HepG2 (cell line): Measurements from ENCODE around the gene NEDD4L. TPM values are rescaled to one million over a fixed set of nuclear protein-coding genes. Genes with fewer than 3 reads are reported as not detected.
A peak's percentile ranks its signal among the peaks of the same experiment; 100 is the strongest.

Experiments
- DNMT3B ChIP-seq: conservative IDR thresholded peaks from 2 replicates; pipeline ENCODE4 v1.6.1; 2016; ENCODE audit warnings: missing biosample characterization, control low read depth
- FOXJ3 ChIP-seq: sonication (generic); formaldehyde crosslinking; IDR thresholded peaks from 2 replicates; pipeline ENCODE4 v1.4.0; 2020; ENCODE audit warnings: missing genetic modification reagents, mild to moderate bottlenecking, borderline replicate concordance
- FOXO4 ChIP-seq: sonication (generic); formaldehyde crosslinking; conservative IDR thresholded peaks from 2 replicates; pipeline ENCODE4 v1.8.1; 2023; ENCODE audit warnings: missing genetic modification reagents
- HCFC1 ChIP-seq: fragments of 150-350 bp; IDR thresholded peaks from 2 replicates; pipeline ENCODE4 v1.6.1; 2014; ENCODE audit warnings: low read depth, low read length
- HNRNPUL1 ChIP-seq: fragments of 200-400 bp; formaldehyde crosslinking; IDR thresholded peaks from 2 replicates; pipeline ENCODE4 v1.6.1; 2017; ENCODE audit warnings: low read depth, mild to moderate bottlenecking, low read length, moderate library complexity
- MED8 ChIP-seq: sonication (generic); formaldehyde crosslinking; IDR thresholded peaks from 2 replicates; pipeline ENCODE4 v1.8.1; 2023; ENCODE audit warnings: mild to moderate bottlenecking, missing genetic modification reagents; ENCODE audit not compliant: insufficient replicate concordance
- NR2F2 ChIP-seq: IDR thresholded peaks from 2 replicates; pipeline ENCODE4 v1.6.1; 2012; ENCODE audit warnings: low read depth, inconsistent platforms, borderline replicate concordance
- NR3C1 ChIP-seq: sonication (generic); formaldehyde crosslinking; IDR thresholded peaks from 2 replicates; pipeline ENCODE4 v1.4.0; 2020; ENCODE audit warnings: missing genetic modification reagents
- RAD51 ChIP-seq: fragments of 450-650 bp; IDR thresholded peaks from 2 replicates; pipeline ENCODE4 v1.6.1; 2016; ENCODE audit warnings: borderline replicate concordance
- RBM39 ChIP-seq: fragments of 200-400 bp; formaldehyde crosslinking; IDR thresholded peaks from one replicate; pipeline ENCODE4 v1.6.1; 2018; ENCODE audit warnings: antibody characterized with exemption, mild to moderate bottlenecking, low read depth, low read length; ENCODE audit not compliant: poor library complexity, severe bottlenecking
- RFX1 ChIP-seq: fragments of 450-650 bp; IDR thresholded peaks from 2 replicates; pipeline ENCODE4 v1.6.1; 2017
- RFXAP ChIP-seq: sonication (generic); formaldehyde crosslinking; IDR thresholded peaks from 2 replicates; pipeline ENCODE4 v1.4.0; 2020; ENCODE audit warnings: missing genetic modification reagents, borderline replicate concordance
- SNAI1 ChIP-seq: sonication (generic); formaldehyde crosslinking; IDR thresholded peaks from 2 replicates; pipeline ENCODE4 v1.5.0; 2020; ENCODE audit warnings: mild to moderate bottlenecking, missing genetic modification reagents, borderline replicate concordance
- ZNF20 ChIP-seq: sonication (generic); formaldehyde crosslinking; IDR thresholded peaks from 2 replicates; pipeline ENCODE4 v1.4.0; 2020; ENCODE audit warnings: mild to moderate bottlenecking, moderate library complexity, missing genetic modification reagents
- ZNF292 ChIP-seq: sonication (generic); formaldehyde crosslinking; IDR thresholded peaks from 2 replicates; pipeline ENCODE4 v1.8.1; 2022; ENCODE audit warnings: mild to moderate bottlenecking, low read depth, missing genetic modification reagents, borderline replicate concordance
- ZNF331 ChIP-seq: sonication (generic); formaldehyde crosslinking; IDR thresholded peaks from 2 replicates; pipeline ENCODE4 v1.4.0; 2020; ENCODE audit warnings: missing genetic modification reagents
- ZNF562 ChIP-seq: sonication (generic); formaldehyde crosslinking; IDR thresholded peaks from 2 replicates; pipeline ENCODE4 v1.8.0; 2022; ENCODE audit warnings: missing genetic modification reagents, borderline replicate concordance
- ZNF660 ChIP-seq: sonication (generic); formaldehyde crosslinking; IDR thresholded peaks from 2 replicates; pipeline ENCODE4 v1.5.1; 2020; ENCODE audit warnings: mild to moderate bottlenecking, low read depth, missing genetic modification reagents, borderline replicate concordance
- ZNF720 ChIP-seq: sonication (generic); formaldehyde crosslinking; IDR thresholded peaks from 2 replicates; pipeline ENCODE4 v1.4.0; 2020; ENCODE audit warnings: missing genetic modification reagents
- ZNF740 ChIP-seq: sonication (generic); formaldehyde crosslinking; IDR thresholded peaks from 2 replicates; pipeline ENCODE4 v1.4.0; 2020; ENCODE audit warnings: missing genetic modification reagents
- ZNF761 ChIP-seq: sonication (generic); formaldehyde crosslinking; conservative IDR thresholded peaks from 2 replicates; pipeline ENCODE4 v1.4.0; 2020; ENCODE audit warnings: mild to moderate bottlenecking, missing genetic modification reagents
- ZNF780A ChIP-seq: sonication (generic); formaldehyde crosslinking; IDR thresholded peaks from 2 replicates; pipeline ENCODE4 v1.8.0; 2022; ENCODE audit warnings: mild to moderate bottlenecking, missing genetic modification reagents, moderate library complexity
- polyA plus RNA-seq, 8 experiments: library from polyadenylated mRNA; depleted of rRNA in 3 of 8; stranded (reverse) in 7 of 8; unstranded in 1 of 8; fragments of >200 nt; fragmentation: Illumina TruSeq in 4 of 8; extraction: Trizol in 4 of 8; gene quantifications; 2 replicates each; pipeline versions ENCODE4 v1.2.1 to v1.2.3, GENCODE V29; 2011 to 2016; ENCODE audit warnings: low read depth in 4 of 8, missing spikeins in 1 of 8, mixed read lengths in 1 of 8; ENCODE audit not compliant: insufficient read depth in 1 of 8
- total RNA-seq, 5 experiments: library from RNA; depleted of rRNA; stranded (reverse); fragments of >200 nt; fragmentation: Illumina TruSeq; extraction: Trizol; gene quantifications; 2 replicates each; pipeline ENCODE4 v1.2.3, GENCODE V29; 2016; ENCODE audit warnings: low read depth in 1 of 5
- TF ChIP-seq, protein P1 (sequence below): sonication (generic); formaldehyde crosslinking; conservative IDR thresholded peaks from 2 replicates; pipeline ENCODE4 v1.4.0; 2020; ENCODE audit warnings: missing genetic modification reagents
- TF ChIP-seq, protein P2 (sequence below): sonication (generic); formaldehyde crosslinking; IDR thresholded peaks from 2 replicates; pipeline ENCODE4 v1.4.0; 2020; ENCODE audit warnings: mild to moderate bottlenecking, missing genetic modification reagents

The NEDD4L gene
- total and polyA plus RNA-seq, 2 of the 13 experiments (the other 11 are each of a cell fraction or from before 2014, with no cell fraction given) = 168 to 390 TPM

DNA sequence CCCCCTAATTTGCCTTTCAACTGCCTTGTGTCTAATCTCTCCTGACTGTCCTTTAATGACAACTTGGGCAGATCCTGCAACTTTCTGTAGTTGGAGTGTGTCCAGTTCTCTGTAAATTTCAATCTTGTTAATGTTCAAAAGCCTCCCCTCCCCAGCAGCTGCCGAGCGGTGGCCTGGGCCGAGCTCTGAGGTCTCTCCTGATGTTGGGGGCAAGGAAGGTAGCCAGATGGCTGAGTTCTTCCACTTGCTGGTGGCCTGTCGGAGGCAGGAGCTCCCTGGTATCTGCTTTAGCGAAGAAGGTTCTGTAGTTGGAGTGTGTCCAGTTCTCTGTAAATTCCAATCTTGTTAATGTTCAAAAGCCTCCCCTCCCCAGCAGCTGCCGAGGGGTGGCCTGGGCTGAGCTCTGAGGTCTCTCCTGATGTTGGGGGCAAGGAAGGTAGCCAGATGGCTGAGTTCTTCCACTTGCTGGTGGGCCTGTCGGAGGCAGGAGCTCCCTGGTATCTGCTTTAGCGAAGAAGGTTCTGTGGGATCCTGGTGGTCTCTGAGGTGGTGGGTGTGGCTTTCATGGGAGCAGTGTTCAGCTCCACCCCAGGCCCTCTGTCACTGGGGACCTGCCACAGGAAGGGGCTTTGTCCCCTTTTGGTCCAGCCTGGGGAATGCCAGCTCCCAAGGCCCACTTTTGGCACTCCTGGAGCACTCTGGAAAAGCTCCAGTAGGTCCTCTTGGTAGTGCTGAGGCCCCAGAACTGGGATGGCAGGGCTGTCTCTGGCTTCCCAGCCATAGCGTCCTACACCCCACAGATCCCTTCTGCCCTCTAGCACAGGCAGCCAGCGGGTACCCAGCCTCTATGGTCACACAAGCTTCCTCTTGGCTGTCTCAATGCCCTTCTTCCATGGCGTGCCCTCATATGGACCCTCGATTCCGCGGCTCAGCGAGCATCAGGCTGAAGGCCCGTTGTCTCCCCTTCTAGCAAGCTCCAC lies 373.0 kb downstream of the NEDD4L start (continued):
- no peak for TF ChIP-seq NR2F2
- TF ChIP-seq NR3C1 (CRISPR knock-in tag) = no peak
- TF ChIP-seq RBM39 = no peak
- no peak for TF ChIP-seq ZNF660 (CRISPR knock-in tag)
- no peak for TF ChIP-seq SNAI1 (CRISPR knock-in tag)
- TF ChIP-seq DNMT3B = no peak
- no peak for TF ChIP-seq HCFC1
- TF ChIP-seq, protein P1, sequence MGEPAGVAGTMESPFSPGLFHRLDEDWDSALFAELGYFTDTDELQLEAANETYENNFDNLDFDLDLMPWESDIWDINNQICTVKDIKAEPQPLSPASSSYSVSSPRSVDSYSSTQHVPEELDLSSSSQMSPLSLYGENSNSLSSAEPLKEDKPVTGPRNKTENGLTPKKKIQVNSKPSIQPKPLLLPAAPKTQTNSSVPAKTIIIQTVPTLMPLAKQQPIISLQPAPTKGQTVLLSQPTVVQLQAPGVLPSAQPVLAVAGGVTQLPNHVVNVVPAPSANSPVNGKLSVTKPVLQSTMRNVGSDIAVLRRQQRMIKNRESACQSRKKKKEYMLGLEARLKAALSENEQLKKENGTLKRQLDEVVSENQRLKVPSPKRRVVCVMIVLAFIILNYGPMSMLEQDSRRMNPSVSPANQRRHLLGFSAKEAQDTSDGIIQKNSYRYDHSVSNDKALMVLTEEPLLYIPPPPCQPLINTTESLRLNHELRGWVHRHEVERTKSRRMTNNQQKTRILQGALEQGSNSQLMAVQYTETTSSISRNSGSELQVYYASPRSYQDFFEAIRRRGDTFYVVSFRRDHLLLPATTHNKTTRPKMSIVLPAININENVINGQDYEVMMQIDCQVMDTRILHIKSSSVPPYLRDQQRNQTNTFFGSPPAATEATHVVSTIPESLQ (CRISPR knock-in tag) = no peak
- TF ChIP-seq ZNF780A (CRISPR knock-in tag) = no peak
- TF ChIP-seq, protein P2, sequence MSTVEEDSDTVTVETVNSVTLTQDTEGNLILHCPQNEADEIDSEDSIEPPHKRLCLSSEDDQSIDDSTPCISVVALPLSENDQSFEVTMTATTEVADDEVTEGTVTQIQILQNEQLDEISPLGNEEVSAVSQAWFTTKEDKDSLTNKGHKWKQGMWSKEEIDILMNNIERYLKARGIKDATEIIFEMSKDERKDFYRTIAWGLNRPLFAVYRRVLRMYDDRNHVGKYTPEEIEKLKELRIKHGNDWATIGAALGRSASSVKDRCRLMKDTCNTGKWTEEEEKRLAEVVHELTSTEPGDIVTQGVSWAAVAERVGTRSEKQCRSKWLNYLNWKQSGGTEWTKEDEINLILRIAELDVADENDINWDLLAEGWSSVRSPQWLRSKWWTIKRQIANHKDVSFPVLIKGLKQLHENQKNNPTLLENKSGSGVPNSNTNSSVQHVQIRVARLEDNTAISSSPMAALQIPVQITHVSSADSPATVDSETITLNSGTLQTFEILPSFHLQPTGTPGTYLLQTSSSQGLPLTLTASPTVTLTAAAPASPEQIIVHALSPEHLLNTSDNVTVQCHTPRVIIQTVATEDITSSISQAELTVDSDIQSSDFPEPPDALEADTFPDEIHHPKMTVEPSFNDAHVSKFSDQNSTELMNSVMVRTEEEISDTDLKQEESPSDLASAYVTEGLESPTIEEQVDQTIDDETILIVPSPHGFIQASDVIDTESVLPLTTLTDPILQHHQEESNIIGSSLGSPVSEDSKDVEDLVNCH (CRISPR knock-in tag) = no peak
- TF ChIP-seq ZNF562 (CRISPR knock-in tag) = no peak
- no peak for TF ChIP-seq HNRNPUL1
- no peak for TF ChIP-seq ZNF292 (CRISPR knock-in tag)
- no peak for TF ChIP-seq ZNF720 (CRISPR knock-in tag)
- no peak for TF ChIP-seq ZNF331 (CRISPR knock-in tag)
- TF ChIP-seq FOXJ3 = no peak
- peak; percentile 43 for TF ChIP-seq MED8 (CRISPR knock-in tag)
- no peak for TF ChIP-seq RAD51
- TF ChIP-seq RFXAP (CRISPR knock-in tag) = peak; percentile 25; the same call in 1 of the 2 replicates
- TF ChIP-seq ZNF740 = no peak
- TF ChIP-seq RFX1 = no peak
- TF ChIP-seq FOXO4 (CRISPR knock-in tag) = no peak
- no peak for TF ChIP-seq ZNF761 (CRISPR knock-in tag)
- TF ChIP-seq ZNF20 = no peak
